ENCODE results near the gene COMP. TPM values are rescaled to one million over a fixed set of nuclear protein-coding genes. Genes with fewer than 3 reads are reported as not detected.

COMP gene
- polyA plus RNA-seq, 1 of the 3 experiments (the other 2 are of a cell fraction) = 0.26 TPM

- TF ChIP-seq USF1 (IDR thresholded peaks at IDR 0.05; ENCODE audit: borderline replicate concordance, low read depth) = no peak
- no peak for TF ChIP-seq RFX5 (IDR thresholded peaks at IDR 0.05; ENCODE audit: low read length)
- peak; percentile 39 for TF ChIP-seq TCF12 (IDR thresholded peaks at IDR 0.05)
- TF ChIP-seq RXRA (IDR thresholded peaks at IDR 0.05; ENCODE audit: borderline replicate concordance, low read depth) = no peak; the same call in 1 of the 2 replicates
- TF ChIP-seq RCOR1 (IDR thresholded peaks at IDR 0.05; ENCODE audit: low read length) = no peak
- TF ChIP-seq ZBTB33 (IDR thresholded peaks at IDR 0.05; ENCODE audit: borderline replicate concordance, low read depth) = no peak
- TF ChIP-seq ELF1 (IDR thresholded peaks at IDR 0.05) = no peak; the same call in 1 of the 2 replicates
- TF ChIP-seq CTCF (IDR thresholded peaks at IDR 0.05) = no peak
- TF ChIP-seq IRF3 (IDR thresholded peaks at IDR 0.05; ENCODE audit: low read depth, low read length) = no peak
- TF ChIP-seq EP300 (IDR thresholded peaks at IDR 0.05; ENCODE audit: borderline replicate concordance in 1 of 2, low read depth in 1 of 2, low read length in 1 of 2) = peak in 1 of 2 experiments; percentile 6; a peak in 1 of 4 replicates
- TF ChIP-seq POLR2AphosphoS5 (IDR thresholded peaks at IDR 0.05; ENCODE audit: low read depth, low read length) = no peak
- no peak for TF ChIP-seq GATA2 (CRISPR knock-in tag; IDR thresholded peaks at IDR 0.05)
- no peak for TF ChIP-seq FOSL2 (IDR thresholded peaks at IDR 0.05; ENCODE audit: borderline replicate concordance, low read depth)
- TF ChIP-seq JUND (IDR thresholded peaks at IDR 0.05) = no peak
- no peak for TF ChIP-seq YY1 (IDR thresholded peaks at IDR 0.05; ENCODE audit: low read depth)
- TF ChIP-seq TEAD4 (IDR thresholded peaks at IDR 0.05; ENCODE audit: borderline replicate concordance, insufficient read depth) = no peak
Observed at GRCh38 chr19:18762125-18763023, 28.7 kb downstream of the COMP start (continued).

Measured in SK-N-SH (cell line).